Activated effector memory CD4-positive, alpha-beta T cell treated with anti-CD3 and anti-CD28 coated beads, Interleukin-2, amount 50 U/mL, for 16 hours (primary cell): ENCODE measurements around the gene SLC66A1.

Experiments
- DNase-seq: peaks from one replicate; pipeline ENCODE4 v3.0.0-alpha.2; 2020

SLC66A1 gene

GRCh38 chr1:19306941-19307340 lies 5.2 kb upstream of the SLC66A1 start:
- DNase-seq: peak; percentile 50

GRCh38 chr1:19307794-19308508 lies 4.2 kb upstream of the SLC66A1 start:
- peak; percentile 48 for DNase-seq

GRCh38 chr1:19308509-19308907 lies 3.6 kb upstream of the SLC66A1 start:
- DNase-seq: peak; percentile 3

DNA sequence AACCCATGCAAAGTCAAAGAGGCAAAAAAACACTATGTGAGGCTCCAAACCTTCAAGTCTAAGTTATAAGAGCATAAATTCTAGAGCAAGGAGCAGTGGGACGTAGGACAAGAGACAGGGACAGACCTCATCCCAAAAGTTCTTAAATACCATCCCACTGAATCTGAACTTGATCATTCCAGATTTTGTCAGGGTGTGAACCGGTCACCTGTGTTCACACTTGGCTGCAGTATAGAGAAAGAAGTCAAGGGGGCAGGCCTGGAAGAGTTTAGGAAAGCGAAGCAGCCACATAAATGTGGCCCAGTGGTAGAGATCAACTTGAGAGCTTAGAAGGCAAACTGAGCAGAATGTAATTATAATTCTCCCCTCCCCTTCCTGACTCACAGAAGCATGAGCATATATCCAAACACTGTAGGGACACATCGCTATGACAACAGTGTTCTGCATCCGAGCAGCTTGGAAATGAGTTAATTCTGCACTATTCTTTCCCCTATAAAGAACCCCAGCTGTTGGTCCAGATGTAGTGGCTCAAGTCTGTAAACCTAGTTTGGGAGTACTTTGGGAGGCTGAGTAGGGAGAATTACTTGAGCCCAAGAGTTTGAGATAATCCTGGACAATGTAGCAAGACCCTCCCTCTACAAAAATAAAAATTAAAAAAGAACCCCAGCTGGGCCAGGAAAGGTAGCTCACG lies 2.9 kb upstream of the SLC66A1 start:
- peak; percentile 2 for DNase-seq

GRCh38 chr1:19310061-19310460 lies 2.1 kb upstream of the SLC66A1 start:
- DNase-seq: peak; percentile 21

- DNase-seq: peak; percentile 36
These were observed 1.2 kb upstream of the SLC66A1 start for GRCh38 chr1:19310720-19311502.

GRCh38 chr1:19311503-19311930 lies 609 bp upstream of the SLC66A1 start:
- no peak for DNase-seq

DNA sequence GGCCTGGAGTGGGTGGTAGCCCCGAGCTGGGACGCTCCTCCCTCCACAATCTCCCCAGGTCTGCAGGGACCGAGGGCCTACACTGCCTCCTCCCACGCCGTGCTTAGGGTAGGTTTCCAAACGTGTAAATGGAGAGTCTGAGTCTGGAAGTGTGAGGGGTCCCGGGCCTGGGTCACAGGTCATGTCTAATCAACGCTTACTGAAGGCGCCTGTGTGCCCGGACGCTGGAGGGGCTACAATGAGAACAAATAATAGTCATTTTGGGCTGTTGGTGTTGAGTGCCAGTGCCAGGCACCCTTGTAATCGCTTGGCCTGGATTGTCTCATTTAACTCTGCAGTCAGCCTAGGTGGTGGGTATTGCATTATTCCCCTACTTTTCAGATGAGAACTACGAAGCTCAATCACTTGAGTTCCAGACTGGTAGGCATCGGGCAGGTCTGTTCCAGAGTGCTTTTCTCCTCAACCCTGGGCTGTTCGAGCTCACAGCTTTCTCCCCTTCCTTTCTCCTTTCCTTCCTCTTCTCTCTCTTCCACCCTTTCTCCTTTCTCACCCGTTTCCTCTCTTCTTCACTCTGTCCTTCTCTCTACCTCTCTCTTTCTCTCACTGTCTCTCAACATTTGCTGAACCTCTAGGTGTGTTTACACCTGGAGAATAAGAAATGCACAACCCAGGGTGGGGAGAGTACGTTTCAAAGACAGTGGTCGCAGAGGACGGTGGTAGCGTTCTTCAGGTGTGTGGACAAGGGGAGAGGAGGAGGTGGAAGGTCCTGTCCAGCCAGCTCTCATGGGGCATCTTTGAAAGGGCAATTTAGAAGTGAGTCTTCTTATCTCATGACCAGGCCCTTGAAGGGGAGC lies 883 bp downstream of the SLC66A1 start:
- no peak for DNase-seq

DNA sequence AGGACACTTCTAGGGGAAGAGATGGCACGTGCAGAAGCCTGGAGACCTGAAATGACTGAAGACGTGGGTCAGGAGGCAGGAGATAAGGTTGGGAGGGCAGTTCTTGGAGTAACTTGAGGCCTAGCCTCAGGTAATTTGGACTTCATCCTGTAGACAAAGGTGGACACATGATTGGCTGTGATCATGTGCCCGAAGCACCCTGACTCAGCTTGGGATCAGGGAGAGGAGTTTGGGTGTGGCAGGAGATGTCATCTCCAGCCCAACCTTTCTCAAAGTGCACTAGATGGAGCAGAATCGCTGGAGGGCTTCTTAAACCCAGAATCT lies 1.5 kb downstream of the SLC66A1 start:
- DNase-seq: peak; percentile 38

DNA sequence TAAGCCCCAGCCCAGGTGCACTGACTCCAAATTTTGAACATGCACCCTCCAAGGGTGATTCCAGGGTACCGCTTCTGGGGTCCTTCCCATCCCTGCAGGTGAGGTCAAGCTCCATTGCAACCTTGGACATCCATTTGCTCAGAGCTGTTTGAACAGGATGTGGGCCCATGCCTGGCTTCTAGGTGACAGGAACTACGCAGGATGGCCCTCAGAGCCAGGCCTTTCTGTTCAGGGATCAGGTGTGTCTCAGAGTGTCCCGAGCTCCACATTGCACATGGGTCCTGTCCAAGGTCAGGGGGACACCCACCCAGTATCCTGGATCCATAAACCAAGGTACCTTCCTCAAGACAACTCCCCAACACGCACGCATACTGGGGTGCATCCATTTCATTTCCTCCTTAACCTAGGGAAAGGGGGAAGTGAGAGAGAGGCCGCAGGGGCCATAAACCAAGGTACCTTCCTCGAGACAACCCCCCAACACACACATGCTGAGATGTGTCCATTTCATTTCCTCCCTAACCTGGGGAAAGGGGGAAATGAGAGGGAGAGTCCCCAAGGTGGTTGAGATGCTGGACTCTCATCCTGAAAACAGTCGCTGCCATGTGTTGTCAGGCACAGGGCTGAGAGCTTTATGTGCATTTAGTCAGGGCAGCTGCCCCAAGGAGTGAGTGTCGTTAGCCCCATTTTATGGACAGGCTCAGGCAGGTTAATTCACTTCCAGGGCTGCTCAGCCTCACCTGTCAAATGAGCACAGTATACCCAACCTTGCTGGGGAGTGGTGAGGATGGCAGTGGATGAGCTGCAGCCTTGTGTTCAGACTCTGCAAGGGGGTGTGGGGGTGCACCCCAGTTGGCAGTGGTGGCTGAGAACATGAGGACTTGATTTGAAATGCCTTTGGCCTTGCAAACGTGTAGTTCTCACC lies 2.1 kb downstream of the SLC66A1 start:
- no peak for DNase-seq

DNA sequence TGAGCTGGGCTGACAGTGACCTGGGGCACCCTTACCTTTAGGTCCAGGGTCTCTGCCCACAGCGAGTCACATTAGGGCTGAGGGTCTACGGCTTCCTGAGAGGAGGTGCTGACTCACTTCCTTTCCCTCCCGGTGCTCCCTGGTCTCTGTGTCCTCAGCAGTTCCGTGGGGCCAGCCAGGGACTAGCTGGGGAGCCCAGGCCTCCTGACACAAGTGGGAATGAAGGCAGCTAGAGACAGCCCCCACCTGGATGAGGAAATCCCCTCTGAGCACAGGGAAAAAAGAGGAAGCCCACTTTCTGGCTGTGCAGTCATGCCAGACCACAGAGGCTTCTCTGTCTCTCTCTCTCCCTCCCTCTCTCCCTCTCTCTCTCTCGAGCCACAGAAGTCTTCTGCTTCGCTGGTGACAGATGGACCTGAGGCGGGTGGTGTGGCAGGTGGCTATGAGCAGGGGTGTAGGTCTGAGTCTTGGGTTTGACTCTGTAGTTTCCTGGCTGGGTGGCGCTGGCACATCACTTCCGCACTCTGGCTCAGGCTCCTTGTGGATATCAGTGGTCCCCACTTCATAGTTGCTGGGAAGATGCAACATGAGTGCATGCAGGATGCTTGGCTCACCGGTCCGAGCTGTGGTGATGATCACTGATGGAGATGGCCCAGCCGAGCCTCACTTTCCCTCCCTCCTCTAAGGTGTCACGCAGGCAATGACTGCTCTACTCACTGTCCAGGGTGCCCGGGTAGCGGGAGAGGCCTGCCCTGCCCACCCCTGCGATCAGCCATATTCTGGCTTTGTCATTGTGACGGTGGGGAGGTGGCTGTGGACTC lies 3.5 kb downstream of the SLC66A1 start:
- DNase-seq: no peak

DNA sequence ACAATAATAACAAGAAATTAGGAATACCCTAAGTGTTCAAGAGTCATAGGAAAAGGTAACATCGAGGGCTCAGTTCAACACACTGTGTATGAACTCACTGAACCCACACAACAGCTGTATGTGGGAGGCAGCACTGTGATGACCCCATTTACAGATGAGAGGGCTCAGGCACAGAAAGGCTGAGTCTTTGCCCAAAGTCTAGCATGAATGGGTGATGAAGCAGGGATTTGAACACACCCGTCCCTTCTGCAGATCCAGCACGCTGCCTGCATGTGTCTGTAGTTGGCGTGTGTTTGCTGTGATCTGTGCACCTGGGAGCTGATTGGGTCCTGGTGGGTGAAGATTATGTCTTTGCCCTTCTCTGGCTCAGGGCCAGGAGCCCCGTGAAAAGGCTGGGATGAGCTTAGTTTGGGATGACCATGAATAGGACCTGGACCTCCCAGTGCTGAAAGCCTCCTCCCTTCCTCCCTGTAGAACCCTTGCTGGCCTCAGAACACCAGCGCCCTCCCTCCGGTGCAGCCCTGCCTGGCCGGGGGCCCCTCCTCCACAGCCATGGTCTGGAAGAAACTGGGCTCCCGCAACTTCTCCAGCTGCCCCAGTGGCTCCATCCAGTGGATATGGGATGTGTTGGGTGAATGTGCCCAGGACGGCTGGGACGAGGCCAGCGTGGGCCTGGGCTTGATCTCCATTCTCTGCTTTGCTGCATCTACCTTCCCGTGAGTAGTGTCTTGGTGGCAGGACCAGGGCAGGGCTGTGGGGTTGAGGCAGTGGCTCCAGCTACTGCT lies 5.2 kb downstream of the SLC66A1 start:
- peak; percentile 38 for DNase-seq

- no peak for DNase-seq
These were observed 7.1 kb downstream of the SLC66A1 start for GRCh38 chr1:19319196-19319595.

- no peak for DNase-seq
These were observed 8.9 kb downstream of the SLC66A1 start for GRCh38 chr1:19321071-19321470.

- DNase-seq: no peak
These were observed 10.4 kb downstream of the SLC66A1 start for GRCh38 chr1:19322481-19322880.

DNA sequence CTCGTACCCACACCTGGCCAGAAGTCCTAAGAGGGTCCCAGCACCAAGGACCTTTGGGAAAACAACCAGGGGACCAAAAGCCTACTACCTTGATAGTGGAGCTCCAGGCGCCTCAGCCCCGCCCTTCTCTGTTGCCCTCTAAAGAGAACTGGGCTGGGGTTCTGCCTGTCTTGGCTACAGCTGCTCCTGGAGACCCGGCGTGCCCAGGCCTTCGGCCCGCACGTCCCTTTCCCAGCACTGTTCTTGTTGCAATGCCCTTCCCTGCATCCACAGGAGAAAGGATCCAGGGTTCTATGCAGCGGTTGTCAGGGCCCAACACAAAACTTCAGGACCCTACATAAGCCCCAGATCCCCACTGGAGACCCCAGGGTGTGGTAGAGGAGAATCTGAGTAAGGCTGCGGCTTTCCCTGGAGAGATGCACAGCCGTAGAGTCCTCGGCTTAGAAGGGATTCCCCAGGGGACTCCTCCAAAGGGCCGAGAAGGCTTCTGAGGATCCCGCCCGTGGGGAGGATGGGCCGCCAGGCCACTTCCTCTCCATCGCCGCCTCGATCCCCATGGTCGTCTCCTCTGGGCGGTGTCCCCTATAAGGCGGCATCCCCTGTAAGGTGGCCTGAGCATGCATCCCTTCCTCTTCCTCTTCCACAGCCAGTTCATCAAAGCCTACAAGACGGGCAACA lies 12.0 kb downstream of the SLC66A1 start:
- no peak for DNase-seq

- no peak for DNase-seq
These were observed 12.5 kb downstream of the SLC66A1 start for GRCh38 chr1:19324665-19324990.

GRCh38 chr1:19325368-19325957 lies 13.3 kb downstream of the SLC66A1 start:
- no peak for DNase-seq
